ENCODE results near the gene VWA8. TPM values are rescaled to one million over a fixed set of nuclear protein-coding genes. Genes with fewer than 3 reads are reported as not detected.
"Not testable (repeated sequence)": the region's sequence is repeated elsewhere in the genome, so short reads cannot be mapped to it uniquely, and the experiment has no call there.

VWA8 gene
- total and polyA plus RNA-seq, 12 donors = 7.5 to 71.6 (median 54.3) TPM

- no peak for TF ChIP-seq CTCF (IDR thresholded peaks at IDR 0.05)
- H3K9me3 ChIP-seq = no peaks in the 10 kb centered on the region
- peaks cover 0 to 73% (median 7%) of the 10 kb centered on the region in 9 donors for H3K36me3 ChIP-seq
- no peak overlapping the region for H3K4me3 ChIP-seq
- peak overlapping the region in 1 of 10 donors; percentile 62 for H3K27ac ChIP-seq
- intact Hi-C loops (cut with DNase I) = loop anchor here in 1 of 10 donors (10.0 kb wide), 1 partner anchor 190 kb away; no protein-coding TSS in a partner anchor
- DNase-seq = no peak
- peak in 1 of 8 donors; percentile 22 for ATAC-seq
- 90% methylated on average over 4 of the region's 4 CpGs for WGBS, 2 donors
- H3K27me3 ChIP-seq = no peaks in the 10 kb centered on the region
- peaks cover 0 to 16% (median 0%) of the 10 kb centered on the region in 9 donors for H3K4me1 ChIP-seq
Observed at GRCh38 chr13:41864658-41865057, 96.3 kb downstream of the VWA8 start.

- H3K36me3 ChIP-seq = peaks cover 0 to 71% (median 11%) of the 10 kb centered on the region in 9 donors
- DNase-seq, ATAC-seq, H3K9me3 ChIP-seq, H3K27ac ChIP-seq, H3K4me3 ChIP-seq, H3K27me3 ChIP-seq: not testable (repeated sequence)
- intact Hi-C loops (cut with DNase I) = loop anchor here in 1 of 10 donors (10.0 kb wide), 1 partner anchor 188 kb away; no protein-coding TSS in a partner anchor
- H3K4me1 ChIP-seq = peaks cover 0 to 16% (median 0%) of the 10 kb centered on the region in 9 donors
Observed at GRCh38 chr13:41862659-41863058, 98.2 kb downstream of the VWA8 start.

GRCh38 chr13:41859565-41859964, 101.3 kb downstream of the VWA8 start:
- TF ChIP-seq CTCF (IDR thresholded peaks at IDR 0.05) = no peak
- 69 to 91% methylated on average over 1 of the region's 1 CpG for WGBS, 2 donors
- Histone ChIP-seq H3K4me3 (no peak overlapping the region), H3K27me3 (no peaks in the 10 kb centered on the region), H3K36me3 (peaks cover 0 to 60% (median 7%) of the 10 kb centered on the region in 9 donors), H3K4me1 (peaks cover 0 to 10% (median 0%) of the 10 kb centered on the region in 9 donors), H3K9me3 (no peaks in the 10 kb centered on the region), H3K27ac (peak overlapping the region in 1 of 10 donors; percentile 12)
- no peak for DNase-seq
- intact Hi-C loops (cut with DNase I) = no loop called here
- no peak for ATAC-seq

GRCh38 chr13:41858780-41859179, 102.1 kb downstream of the VWA8 start:
- Histone ChIP-seq H3K27me3 (no peaks in the 10 kb centered on the region), H3K36me3 (peaks cover 0 to 59% (median 7%) of the 10 kb centered on the region in 9 donors), H3K4me1 (peaks cover 0 to 4% (median 0%) of the 10 kb centered on the region in 9 donors), H3K9me3 (no peaks in the 10 kb centered on the region), H3K4me3 (no peak overlapping the region), H3K27ac (no peak overlapping the region)
- ATAC-seq (no peak), DNase-seq (no peak)
- WGBS, 2 donors = 81 to 84% methylated on average over 5 of the region's 5 CpGs
- intact Hi-C loops (cut with DNase I) = no loop called here
- TF ChIP-seq CTCF (IDR thresholded peaks at IDR 0.05) = no peak

GRCh38 chr13:41854758-41855157, 106.2 kb downstream of the VWA8 start:
- Histone ChIP-seq H3K9me3 (peaks cover 0 to 7% (median 0%) of the 10 kb centered on the region in 11 donors), H3K27me3 (no peaks in the 10 kb centered on the region), H3K27ac (no peak overlapping the region), H3K4me1 (no peaks in the 10 kb centered on the region), H3K4me3 (no peak overlapping the region), H3K36me3 (peaks cover 0 to 62% (median 6%) of the 10 kb centered on the region in 9 donors)
- no peak for TF ChIP-seq CTCF (IDR thresholded peaks at IDR 0.05)
- WGBS, 2 donors = 81 to 89% methylated on average over 1 of the region's 1 CpG
- intact Hi-C loops (cut with DNase I) = no loop called here
- ATAC-seq (no peak), DNase-seq (no peak)

All from heart right ventricle (tissue), 16 donors.